SK-N-SH (cell line): Measurements from ENCODE around the gene THTPA. TPM values are rescaled to one million over a fixed set of nuclear protein-coding genes. Genes with fewer than 3 reads are reported as not detected.

Experiments
- CTCF ChIA-PET: fragments of 300-600, 350-600 bp; formaldehyde crosslinking; extraction: SDS; loops from one replicate; lab custom pipeline; 2021; lab: Yijun Ruan, JAX
- POLR2A ChIA-PET: fragments of 350-600 bp; sonication (Branson Sonifier 250); formaldehyde crosslinking; extraction: SDS; loops from one replicate; lab custom pipeline; 2020; ENCODE audit warnings: antibody characterized with exemption, inconsistent platforms; lab: Yijun Ruan, JAX
- DNase-seq: peaks from one replicate; pipeline ENCODE4 v3.0.0; 2012
- H2AFZ ChIP-seq: fragments of 200-600 bp; sonication (generic); 2 replicates; pipeline ENCODE4 v1.8.1; 2016; ENCODE audit warnings: antibody characterized with exemption, mild to moderate bottlenecking, low read depth
- H3F3A ChIP-seq: fragments of 200-600 bp; sonication (generic); replicated peaks from 2 replicates; pipeline ENCODE3; 2016; ENCODE audit warnings: antibody characterized with exemption, mild to moderate bottlenecking; ENCODE audit not compliant: insufficient read depth
- H3K27ac ChIP-seq, 2 experiments: fragments of 200-500 bp in 1 of 2; fragments of 200-600 bp in 1 of 2; sonication (Bioruptor generic) in 1 of 2; sonication (generic), shearing (Covaris generic) in 1 of 2; 2 replicates each; pipeline versions ENCODE4 v1.5.1 to v1.6.1; 2014 to 2016; ENCODE audit warnings: low read depth in 2 of 2, inconsistent platforms in 1 of 2, low read length in 1 of 2, mild to moderate bottlenecking in 1 of 2, mixed read lengths in 1 of 2
- H3K27me3 ChIP-seq: fragments of 200-600 bp; sonication (generic), shearing (Covaris generic); 2 replicates; pipeline ENCODE4 v1.6.1; 2016; ENCODE audit warnings: mixed run types; ENCODE audit not compliant: insufficient read depth
- H3K36me3 ChIP-seq, 2 experiments: fragments of 200-500 bp in 1 of 2; fragments of 200-600 bp in 1 of 2; sonication (Bioruptor generic) in 1 of 2; sonication (generic) in 1 of 2; replicated peaks in 1 of 2; 2 replicates each; pipeline versions ENCODE3 to v1.5.1; 2014 to 2016; ENCODE audit warnings: low read length in 1 of 2, mild to moderate bottlenecking in 1 of 2; ENCODE audit not compliant: insufficient read depth in 2 of 2, control insufficient read depth in 1 of 2
- H3K4me1 ChIP-seq, 2 experiments: fragments of 200-500 bp in 1 of 2; fragments of 200-600 bp in 1 of 2; sonication (Bioruptor generic) in 1 of 2; sonication (generic), shearing (Covaris generic) in 1 of 2; 2 replicates each; pipeline versions ENCODE4 v1.5.1 to v1.6.1; 2014 to 2016; ENCODE audit warnings: low read depth in 1 of 2, low read length in 1 of 2, mixed run types in 1 of 2; ENCODE audit not compliant: insufficient read depth in 2 of 2, control insufficient read depth in 1 of 2
- H3K4me2 ChIP-seq: fragments of 200-600 bp; sonication (generic), shearing (Covaris generic); 2 replicates; pipeline ENCODE4 v1.6.1; 2017; ENCODE audit warnings: mixed run types
- H3K4me3 ChIP-seq, 2 experiments: fragments of 200-500 bp in 1 of 2; fragments of 200-600 bp in 1 of 2; sonication (Bioruptor generic) in 1 of 2; sonication (generic), shearing (Covaris generic) in 1 of 2; 2 replicates each; pipeline versions ENCODE4 v1.5.1 to v1.8.1; 2014 to 2016; ENCODE audit warnings: low read depth in 2 of 2, inconsistent platforms in 1 of 2, low read length in 1 of 2, mild to moderate bottlenecking in 1 of 2, mixed read lengths in 1 of 2, moderate library complexity in 1 of 2
- H3K79me2 ChIP-seq: fragments of 200-600 bp; sonication (generic); 2 replicates; pipeline ENCODE4 v1.8.1; 2017; ENCODE audit warnings: mild to moderate bottlenecking; ENCODE audit not compliant: insufficient read depth
- H3K9ac ChIP-seq: fragments of 200-600 bp; sonication (generic); 2 replicates; pipeline ENCODE4 v1.6.1; 2017; ENCODE audit warnings: mixed run types
- H3K9me2 ChIP-seq: fragments of 200-600 bp; sonication (generic); 2 replicates; pipeline ENCODE4 v1.6.1; 2017; ENCODE audit warnings: mixed run types
- H3K9me3 ChIP-seq: fragments of 200-600 bp; sonication (generic); 2 replicates; pipeline ENCODE4 v1.6.1; 2017; ENCODE audit warnings: mixed run types, mild to moderate bottlenecking, moderate library complexity
- H4K20me1 ChIP-seq: fragments of 200-600 bp; sonication (generic); 2 replicates; pipeline ENCODE4 v1.6.1; 2017; ENCODE audit warnings: mild to moderate bottlenecking, mixed run types; ENCODE audit not compliant: insufficient read depth
- ELF1 ChIP-seq: IDR thresholded peaks from 2 replicates; pipeline ENCODE4 v1.4.0; 2012
- EP300 ChIP-seq, 2 experiments: IDR thresholded peaks; 2 replicates each; pipeline versions ENCODE4 v1.4.0 to v1.6.1; 2012; ENCODE audit warnings: borderline replicate concordance in 1 of 2, low read depth in 1 of 2, low read length in 1 of 2
- EZH2phosphoT487 ChIP-seq: fragments of 200-600 bp; sonication (generic); IDR thresholded peaks from 2 replicates; pipeline ENCODE4 v1.6.1; 2017; ENCODE audit warnings: low read depth, mixed run types, mild to moderate bottlenecking, antibody characterized with exemption, moderate library complexity, borderline replicate concordance
- FOXJ3 ChIP-seq: sonication (generic); formaldehyde crosslinking; IDR thresholded peaks from 2 replicates; pipeline ENCODE4 v1.5.1; 2020; ENCODE audit warnings: mild to moderate bottlenecking, missing genetic modification reagents
- GATA2 ChIP-seq: sonication (generic); formaldehyde crosslinking; IDR thresholded peaks from 2 replicates; pipeline ENCODE4 v1.5.0; 2020; ENCODE audit warnings: mild to moderate bottlenecking, missing genetic modification reagents
- JUND ChIP-seq: IDR thresholded peaks from 2 replicates; pipeline ENCODE4 v1.4.0; 2012
- NFIC ChIP-seq: IDR thresholded peaks from 2 replicates; pipeline ENCODE4 v1.4.0; 2012; ENCODE audit warnings: borderline replicate concordance
- NRF1 ChIP-seq: IDR thresholded peaks from 2 replicates; pipeline ENCODE4 v1.6.1; 2012; ENCODE audit warnings: low read depth, mild to moderate bottlenecking, low read length
- PBX3 ChIP-seq: IDR thresholded peaks from 2 replicates; pipeline ENCODE4; 2012
- RCOR1 ChIP-seq: fragments of 150-350 bp; IDR thresholded peaks from 2 replicates; pipeline ENCODE4 v1.6.1; 2017; ENCODE audit warnings: antibody characterized with exemption, low read length
- RXRA ChIP-seq: IDR thresholded peaks from 2 replicates; pipeline ENCODE4 v1.4.0; 2012; ENCODE audit warnings: low read depth, mild to moderate bottlenecking, borderline replicate concordance
- SIN3A ChIP-seq: IDR thresholded peaks from 2 replicates; pipeline ENCODE4 v1.6.1; 2012; ENCODE audit warnings: low read depth, mild to moderate bottlenecking, low read length, moderate library complexity, borderline replicate concordance
- TAF1 ChIP-seq: IDR thresholded peaks from 2 replicates; pipeline ENCODE4 v1.6.1; 2012; ENCODE audit warnings: low read depth, mild to moderate bottlenecking, low read length, moderate library complexity, borderline replicate concordance
- TCF12 ChIP-seq: IDR thresholded peaks from 2 replicates; pipeline ENCODE4 v1.4.0; 2012
- TEAD4 ChIP-seq: IDR thresholded peaks from 2 replicates; pipeline ENCODE4 v1.4.0; 2012; ENCODE audit warnings: mild to moderate bottlenecking, borderline replicate concordance; ENCODE audit not compliant: insufficient read depth
- USF2 ChIP-seq: fragments of 150-350 bp; IDR thresholded peaks from 2 replicates; pipeline ENCODE4 v1.6.1; 2017; ENCODE audit warnings: antibody characterized with exemption, low read length, low read depth, borderline replicate concordance
- ZBTB33 ChIP-seq: IDR thresholded peaks from 2 replicates; pipeline ENCODE4 v1.4.0; 2012; ENCODE audit warnings: low read depth, borderline replicate concordance
- WGBS: methylation state at CpG from one replicate; pipeline ENCODE4 v1.1.6; 2017; ENCODE audit warnings: low lambda C conversion rate; 5-methylcytosine and 5-hydroxymethylcytosine counted together
- polyA plus RNA-seq, 3 experiments: library from polyadenylated mRNA; depleted of rRNA; stranded (reverse); fragments of >200 nt; gene quantifications; 2 replicates each; pipeline ENCODE4 v1.2.3, GENCODE V29; 2012

The THTPA gene
- polyA plus RNA-seq, 1 of the 3 experiments (the other 2 are of a cell fraction), result 16.3 TPM

GRCh38 chr14:23561259-23561658 is 5.2 kb downstream of the THTPA start (continued):
- TF ChIP-seq TCF12, result no peak

- Histone ChIP-seq H3K9me3 (no peaks in the 10 kb centered on the region), H3K9me2 (no peaks in the 10 kb centered on the region), H3F3A (peaks cover 7% of the 10 kb centered on the region), H3K36me3 (peaks cover 17 to 56% of the 10 kb centered on the region in 2 experiments), H3K27me3 (no peaks in the 10 kb centered on the region), H3K4me3 (no peak overlapping the region; a peak in 1 of 4 replicates), H3K9ac (no peak overlapping the region), H4K20me1 (no peaks in the 10 kb centered on the region), H3K4me2 (no peak overlapping the region), H2AFZ (no peak overlapping the region), H3K79me2 (peaks cover 6% of the 10 kb centered on the region; the same call in 1 of the 2 replicates), H3K27ac (no peak overlapping the region), H3K4me1 (peaks cover 0 to 16% of the 10 kb centered on the region in 2 experiments; a peak in 1 of 4 replicates)
- ChIA-PET CTCF (interaction anchor here (0.6 to 19.5 kb wide), 20 partner anchors 8 to 239 kb away, joined by 3 to 785 read pairs (median 6); partner anchors contain the start of genes AP1G2, NGDN and ZFHX2), POLR2A (interaction anchor here (0.7 to 2.2 kb wide), 4 partner anchors 84 to 466 kb away, joined by 3 to 10 read pairs (median 3); partner anchors contain the start of gene NGDN)
- WGBS, result 88% methylated on average over 15 of the region's 15 CpGs
- TF ChIP-seq RXRA (no peak), FOXJ3 (no peak), RCOR1 (no peak), TAF1 (no peak), EZH2phosphoT487 (no peak), SIN3A (no peak)
- DNase-seq, result no peak
These were observed 6.1 kb downstream of the THTPA start for GRCh38 chr14:23561873-23562821.

GRCh38 chr14:23562822-23563472 is 6.9 kb downstream of the THTPA start:
- WGBS, result no CpG with 5 or more reads among the region's 2 CpGs
- Histone ChIP-seq H3K4me2 (no peak overlapping the region), H3K9me2 (no peaks in the 10 kb centered on the region), H4K20me1 (no peaks in the 10 kb centered on the region), H3K4me3 (no peak overlapping the region; a peak in 1 of 4 replicates), H3K79me2 (0 out of 2 replicates have a peak, but pooled peaks cover 3% of the 10 kb centered on the region), H3K9me3 (no peaks in the 10 kb centered on the region), H3F3A (peaks cover 7% of the 10 kb centered on the region), H2AFZ (no peak overlapping the region), H3K27me3 (no peaks in the 10 kb centered on the region), H3K36me3 (peaks cover 17 to 56% of the 10 kb centered on the region in 2 experiments), H3K9ac (no peak overlapping the region), H3K27ac (no peak overlapping the region), H3K4me1 (peaks cover 0 to 12% of the 10 kb centered on the region in 2 experiments; a peak in 1 of 4 replicates)
- CTCF ChIA-PET, result interaction anchor here (0.6 to 19.5 kb wide), 11 partner anchors 9 to 240 kb away, joined by 3 to 785 read pairs (median 6); partner anchors contain the start of gene NGDN
- POLR2A ChIA-PET, result interaction anchor here (0.7 to 1.1 kb wide), 2 partner anchors 88 to 467 kb away, joined by 3 read pairs; no protein-coding TSS in a partner anchor
- peak; percentile 78 for DNase-seq
- no peak for TF ChIP-seq NRF1
- no peak for TF ChIP-seq ELF1
- TF ChIP-seq SIN3A, result no peak
- no peak for TF ChIP-seq TEAD4
- TF ChIP-seq TAF1, result no peak
- no peak for TF ChIP-seq USF2
- TF ChIP-seq FOXJ3, result no peak
- TF ChIP-seq GATA2 (CRISPR knock-in tag), result no peak
- TF ChIP-seq PBX3, result no peak
- TF ChIP-seq RXRA, result no peak
- TF ChIP-seq NFIC, result no peak
- no peak; the same call in 1 of the 2 replicates for TF ChIP-seq JUND
- TF ChIP-seq ZBTB33, result no peak
- TF ChIP-seq EP300 (IDR thresholded peaks at IDR 0.05; ENCODE audit: borderline replicate concordance in 1 of 2, low read depth in 1 of 2, low read length in 1 of 2), result no peak
